GM12878 (cell line): ENCODE data around the gene GRIA4.

ENCODE experiments used
- BRCA1 ChIP-seq: IDR thresholded peaks from 2 replicates; pipeline ENCODE4 v1.6.1; 2011; ENCODE audit warnings: low read depth, low read length, improper control_type of control experiment
- CBX3 ChIP-seq: fragments of 200-600 bp; sonication (generic); IDR thresholded peaks from 2 replicates; pipeline ENCODE4 v1.6.1; 2016; ENCODE audit warnings: low read depth, borderline replicate concordance
- CEBPB ChIP-seq, 2 experiments: fragments of 150-350 bp in 1 of 2; IDR thresholded peaks; 2 replicates each; pipeline ENCODE4 v1.6.1; 2012 to 2014; ENCODE audit warnings: low read depth in 2 of 2, low read length in 2 of 2, borderline replicate concordance in 1 of 2, inconsistent platforms in 1 of 2
- CHD1 ChIP-seq: IDR thresholded peaks from 2 replicates; pipeline ENCODE4 v1.6.1; 2012; ENCODE audit warnings: low read depth, low read length, improper control_type of control experiment
- CTCF ChIP-seq, 3 experiments: IDR thresholded peaks in 2 of 3; conservative IDR thresholded peaks in 1 of 3; 2 replicates each; pipeline ENCODE4 v1.5.1; 2011; ENCODE audit warnings: low read depth in 3 of 3, low read length in 3 of 3, mild to moderate bottlenecking in 3 of 3, control low read depth in 2 of 3, moderate library complexity in 2 of 3, inconsistent platforms in 1 of 3, mixed read lengths in 1 of 3; ENCODE audit not compliant: control insufficient read depth in 2 of 3, insufficient read depth in 1 of 3; ENCODE audit errors: extremely low read depth in 1 of 3
- DPF2 ChIP-seq: fragments of 450-650 bp; IDR thresholded peaks from 2 replicates; pipeline ENCODE4 v1.6.1; 2017; ENCODE audit warnings: mild to moderate bottlenecking
- GABPA ChIP-seq: IDR thresholded peaks from 2 replicates; pipeline ENCODE4 v1.6.1; 2014; ENCODE audit warnings: antibody characterized with exemption, low read depth, mild to moderate bottlenecking, inconsistent platforms
- JUND ChIP-seq: IDR thresholded peaks from 2 replicates; pipeline ENCODE4 v1.6.1; 2012; ENCODE audit warnings: low read depth, mild to moderate bottlenecking, low read length, improper control_type of control experiment, moderate library complexity
- NRF1 ChIP-seq: conservative IDR thresholded peaks from 2 replicates; pipeline ENCODE4 v1.6.1; 2011; ENCODE audit warnings: mild to moderate bottlenecking, low read depth, low read length, improper control_type of control experiment
- POLR2A ChIP-seq: IDR thresholded peaks from 2 replicates; pipeline ENCODE4 v1.6.1; 2011; ENCODE audit warnings: low read depth, mild to moderate bottlenecking, low read length
- RAD51 ChIP-seq: fragments of 450-650 bp; IDR thresholded peaks from 2 replicates; pipeline ENCODE4 v1.6.1; 2016; ENCODE audit warnings: moderate library complexity, mild to moderate bottlenecking, inconsistent platforms
- SREBF1 ChIP-seq: IDR thresholded peaks from 2 replicates; pipeline ENCODE4 v1.6.1; 2012; ENCODE audit warnings: mild to moderate bottlenecking, low read length
- ZNF24 ChIP-seq: fragments of 450-650 bp; IDR thresholded peaks from 2 replicates; pipeline ENCODE4 v1.6.1; 2017; ENCODE audit warnings: antibody characterized with exemption, mild to moderate bottlenecking

DNA sequence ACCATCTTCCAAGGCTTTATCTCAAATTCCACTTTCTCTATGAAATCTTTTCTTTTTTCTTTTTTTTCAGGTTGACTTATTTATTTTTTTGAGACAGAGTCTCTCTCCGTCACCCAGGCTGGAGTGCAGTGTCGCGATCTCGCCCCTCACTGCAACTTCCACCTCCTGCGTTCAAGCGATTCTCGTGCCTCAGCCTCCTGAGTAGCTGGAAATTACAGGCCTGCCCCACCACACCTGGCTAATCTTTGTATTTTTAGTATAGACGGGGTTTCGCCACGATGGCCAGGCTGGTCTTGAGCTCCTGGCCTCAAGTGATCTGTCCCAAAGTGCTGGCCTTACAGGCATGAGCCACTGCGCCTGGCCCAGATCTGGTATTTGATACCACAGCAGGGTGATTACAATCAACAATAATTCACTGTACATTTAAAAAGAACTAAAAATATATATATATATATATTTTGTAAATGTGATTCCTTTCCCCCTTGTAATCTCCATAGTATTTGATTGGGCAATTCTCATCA, 290.7 kb downstream of the GRIA4 start:
- TF ChIP-seq RAD51, result no peak
- no peak for TF ChIP-seq GABPA
- no peak for TF ChIP-seq JUND
- no peak for TF ChIP-seq DPF2
- TF ChIP-seq POLR2A, result no peak
- no peak for TF ChIP-seq CTCF (IDR thresholded peaks at IDR 0.05 in 2 of 3, conservative IDR thresholded peaks at IDR 0.05 in 1 of 3; ENCODE audit: control insufficient read depth in 2 of 3, extremely low read depth in 1 of 3, insufficient read depth in 1 of 3, low read depth in 3 of 3, low read length in 3 of 3)
- no peak for TF ChIP-seq CHD1
- no peak for TF ChIP-seq ZNF24
- no peak for TF ChIP-seq SREBF1
- TF ChIP-seq NRF1, result no peak
- TF ChIP-seq CBX3, result no peak
- TF ChIP-seq BRCA1, result no peak
- TF ChIP-seq CEBPB (IDR thresholded peaks at IDR 0.05; ENCODE audit: borderline replicate concordance in 1 of 2, low read depth in 2 of 2, low read length in 2 of 2), result no peak
